Measurements from ENCODE around the gene COL17A1. TPM values are rescaled to one million over a fixed set of nuclear protein-coding genes. Genes with fewer than 3 reads are reported as not detected.

Gene COL17A1
- total RNA-seq, 1 experiment from 2014 or later = 1.2 TPM

- H3K27me3 ChIP-seq (ENCODE audit: low read length) = no peaks in the 10 kb centered on the region
- H3K4me2 ChIP-seq (ENCODE audit: low read length) = no peak overlapping the region
- DNase-seq = no peak
- intact Hi-C loops (cut with micrococcal nuclease) = no loop called here
- no peaks in the 10 kb centered on the region for H3K79me2 ChIP-seq (ENCODE audit: low read length)
- POLR2A ChIA-PET (ENCODE audit: unreplicated experiment) = interaction anchor here (0.6 kb wide), 1 partner anchor 149 kb away, joined by 3 read pairs; no protein-coding TSS in a partner anchor
- H3K36me3 ChIP-seq (ENCODE audit: low read depth, low read length) = no peaks in the 10 kb centered on the region
- H2AFZ ChIP-seq (ENCODE audit: low read length) = no peak overlapping the region
- no peaks in the 10 kb centered on the region for H3F3A ChIP-seq (ENCODE audit: low read length, unreplicated experiment)
- CTCF ChIA-PET = no interaction called here
- TF ChIP-seq EZH2phosphoT487 (IDR thresholded peaks at IDR 0.05; ENCODE audit: borderline replicate concordance, low read length) = no peak
- TF ChIP-seq EZH2 (IDR thresholded peaks at IDR 0.05; ENCODE audit: low read length, unreplicated experiment) = no peak
- TF ChIP-seq CTCF (conservative IDR thresholded peaks at IDR 0.05; ENCODE audit: low read depth, low read length) = no peak
- no peak overlapping the region for H3K27ac ChIP-seq (ENCODE audit: low read length)
- no peaks in the 10 kb centered on the region for H4K20me1 ChIP-seq (ENCODE audit: low read length)
- BruUV-seq (replicated peaks) = no TSS peak
- no peaks in the 10 kb centered on the region for H3K9me3 ChIP-seq (ENCODE audit: low read length)
- no peak overlapping the region for H3K4me3 ChIP-seq (ENCODE audit: low read length)
- H3K4me1 ChIP-seq (ENCODE audit: insufficient read depth, low read length) = no peaks in the 10 kb centered on the region
- no peak for ATAC-seq
- H3K9me2 ChIP-seq (replicated peaks; ENCODE audit: low read length) = no peaks in the 10 kb centered on the region
- no peak overlapping the region for H3K9ac ChIP-seq (ENCODE audit: low read length)
These were observed 46.5 kb downstream of the COL17A1 start for GRCh38 chr10:104038958-104039752.

- H3K9me3 ChIP-seq (ENCODE audit: low read length) = no peaks in the 10 kb centered on the region
- no peaks in the 10 kb centered on the region for H3K4me1 ChIP-seq (ENCODE audit: insufficient read depth, low read length)
- no peak overlapping the region for H3K27ac ChIP-seq (ENCODE audit: low read length)
- H3K36me3 ChIP-seq (ENCODE audit: low read depth, low read length) = no peaks in the 10 kb centered on the region
- BruUV-seq (replicated peaks) = no TSS peak
- intact Hi-C loops (cut with micrococcal nuclease) = no loop called here
- ATAC-seq = no peak
- no peak overlapping the region for H3K4me3 ChIP-seq (ENCODE audit: low read length)
- no peak overlapping the region for H3K4me2 ChIP-seq (ENCODE audit: low read length)
- no peaks in the 10 kb centered on the region for H4K20me1 ChIP-seq (ENCODE audit: low read length)
- POLR2A ChIA-PET (ENCODE audit: unreplicated experiment) = interaction anchor here (0.6 kb wide), 1 partner anchor 148 kb away, joined by 3 read pairs; no protein-coding TSS in a partner anchor
- DNase-seq = no peak
- H3K79me2 ChIP-seq (ENCODE audit: low read length) = no peaks in the 10 kb centered on the region
- H3K9me2 ChIP-seq (replicated peaks; ENCODE audit: low read length) = no peaks in the 10 kb centered on the region
- H3K27me3 ChIP-seq (ENCODE audit: low read length) = no peaks in the 10 kb centered on the region
- CTCF ChIA-PET = no interaction called here
- no peak for TF ChIP-seq EZH2 (IDR thresholded peaks at IDR 0.05; ENCODE audit: low read length, unreplicated experiment)
- no peak for TF ChIP-seq CTCF (conservative IDR thresholded peaks at IDR 0.05; ENCODE audit: low read depth, low read length)
- no peak for TF ChIP-seq EZH2phosphoT487 (IDR thresholded peaks at IDR 0.05; ENCODE audit: borderline replicate concordance, low read length)
- no peak overlapping the region for H3K9ac ChIP-seq (ENCODE audit: low read length)
- H3F3A ChIP-seq (ENCODE audit: low read length, unreplicated experiment) = no peaks in the 10 kb centered on the region
- no peak overlapping the region for H2AFZ ChIP-seq (ENCODE audit: low read length)
These were observed 47.1 kb downstream of the COL17A1 start for GRCh38 chr10:104038537-104038936.

GRCh38 chr10:104037261-104037951, 48.3 kb downstream of the COL17A1 start:
- no peak overlapping the region for H2AFZ ChIP-seq (ENCODE audit: low read length)
- TF ChIP-seq EZH2phosphoT487 (IDR thresholded peaks at IDR 0.05; ENCODE audit: borderline replicate concordance, low read length) = no peak
- no peaks in the 10 kb centered on the region for H3F3A ChIP-seq (ENCODE audit: low read length, unreplicated experiment)
- no peak overlapping the region for H3K4me3 ChIP-seq (ENCODE audit: low read length)
- no peaks in the 10 kb centered on the region for H3K9me2 ChIP-seq (replicated peaks; ENCODE audit: low read length)
- H3K4me2 ChIP-seq (ENCODE audit: low read length) = no peak overlapping the region
- no peak overlapping the region for H3K27ac ChIP-seq (ENCODE audit: low read length)
- no peaks in the 10 kb centered on the region for H3K9me3 ChIP-seq (ENCODE audit: low read length)
- H3K9ac ChIP-seq (ENCODE audit: low read length) = no peak overlapping the region
- H3K79me2 ChIP-seq (ENCODE audit: low read length) = no peaks in the 10 kb centered on the region
- no peaks in the 10 kb centered on the region for H3K4me1 ChIP-seq (ENCODE audit: insufficient read depth, low read length)
- ATAC-seq = no peak
- no TSS peak for BruUV-seq (replicated peaks)
- CTCF ChIA-PET = no interaction called here
- no peaks in the 10 kb centered on the region for H4K20me1 ChIP-seq (ENCODE audit: low read length)
- intact Hi-C loops (cut with micrococcal nuclease) = no loop called here
- no peak for DNase-seq
- POLR2A ChIA-PET (ENCODE audit: unreplicated experiment) = no interaction called here
- no peaks in the 10 kb centered on the region for H3K36me3 ChIP-seq (ENCODE audit: low read depth, low read length)
- H3K27me3 ChIP-seq (ENCODE audit: low read length) = no peaks in the 10 kb centered on the region
